Panc1 (cell line): ENCODE measurements around the gene ZBTB8A.

Experiments
- CTCF ChIP-seq: fragments of 450-650 bp; IDR thresholded peaks from 2 replicates; pipeline ENCODE4 v1.5.1; 2017; ENCODE audit warnings: mild to moderate bottlenecking
- REST ChIP-seq, 2 experiments: IDR thresholded peaks; 2 replicates each; pipeline ENCODE4 v1.6.1; 2011 to 2012; ENCODE audit warnings: low read depth in 2 of 2, control low read depth in 1 of 2, low read length in 1 of 2, mild to moderate bottlenecking in 1 of 2, moderate library complexity in 1 of 2; ENCODE audit not compliant: insufficient read depth in 1 of 2
- SIN3A ChIP-seq: IDR thresholded peaks from 2 replicates; pipeline ENCODE4 v1.6.1; 2012; ENCODE audit warnings: low read depth, mild to moderate bottlenecking, low read length, moderate library complexity, borderline replicate concordance; ENCODE audit not compliant: insufficient read depth

- TF ChIP-seq CTCF = no peak
- TF ChIP-seq REST (IDR thresholded peaks at IDR 0.05; ENCODE audit: insufficient read depth in 1 of 2, low read depth in 2 of 2, low read length in 1 of 2) = no peak
- no peak for TF ChIP-seq SIN3A
Observed at GRCh38 chr1:32619701-32620485, 80.7 kb downstream of the ZBTB8A start.
